ENCODE measurements around the gene PLB1. TPM values are rescaled to one million over a fixed set of nuclear protein-coding genes. Genes with fewer than 3 reads are reported as not detected.

PLB1 gene
- total RNA-seq, 1 donor from 2014 or later = 3.2 TPM

DNA sequence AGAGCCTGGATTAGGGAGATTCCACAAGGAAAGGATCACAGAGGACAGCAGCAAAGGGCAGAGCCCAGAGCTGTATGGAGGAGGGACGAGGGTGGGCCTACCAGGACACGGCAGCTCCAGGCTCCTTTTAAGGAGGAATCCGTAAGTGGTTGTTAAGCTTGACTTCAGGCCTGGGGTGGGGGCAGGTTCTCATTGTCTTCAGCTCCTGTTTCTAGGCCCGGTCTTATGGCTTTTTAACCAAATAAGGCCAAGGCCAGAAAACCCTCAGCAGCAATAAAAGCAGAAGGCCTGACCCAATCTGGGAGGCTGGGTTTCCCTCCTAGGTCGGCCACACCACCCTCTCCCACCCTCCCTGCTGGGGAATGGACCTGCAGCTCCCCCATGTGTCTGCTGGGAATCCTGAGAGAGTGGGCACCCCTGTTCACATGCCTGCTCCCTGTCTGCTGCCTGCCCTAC, 111.2 kb downstream of the PLB1 start:
- H3K4me3 Mint-ChIP-seq (ENCODE audit: unreplicated experiment) = no peak overlapping the region
- H3K9me3 Mint-ChIP-seq (ENCODE audit: unreplicated experiment) = no peaks in the 10 kb centered on the region
- peaks cover 7% of the 10 kb centered on the region for H3K36me3 Mint-ChIP-seq (ENCODE audit: low read depth, unreplicated experiment)
- no peak for TF ChIP-seq CTCF (IDR thresholded peaks at IDR 0.05; ENCODE audit: unreplicated experiment)
- DNase-seq (ENCODE audit: low spot score) = no peak
- H3K27me3 Mint-ChIP-seq (ENCODE audit: unreplicated experiment) = peaks cover 9% of the 10 kb centered on the region
- H3K27ac Mint-ChIP-seq (ENCODE audit: unreplicated experiment) = no peak overlapping the region
- H3K4me1 Mint-ChIP-seq (ENCODE audit: unreplicated experiment) = peaks cover 32% of the 10 kb centered on the region

DNA sequence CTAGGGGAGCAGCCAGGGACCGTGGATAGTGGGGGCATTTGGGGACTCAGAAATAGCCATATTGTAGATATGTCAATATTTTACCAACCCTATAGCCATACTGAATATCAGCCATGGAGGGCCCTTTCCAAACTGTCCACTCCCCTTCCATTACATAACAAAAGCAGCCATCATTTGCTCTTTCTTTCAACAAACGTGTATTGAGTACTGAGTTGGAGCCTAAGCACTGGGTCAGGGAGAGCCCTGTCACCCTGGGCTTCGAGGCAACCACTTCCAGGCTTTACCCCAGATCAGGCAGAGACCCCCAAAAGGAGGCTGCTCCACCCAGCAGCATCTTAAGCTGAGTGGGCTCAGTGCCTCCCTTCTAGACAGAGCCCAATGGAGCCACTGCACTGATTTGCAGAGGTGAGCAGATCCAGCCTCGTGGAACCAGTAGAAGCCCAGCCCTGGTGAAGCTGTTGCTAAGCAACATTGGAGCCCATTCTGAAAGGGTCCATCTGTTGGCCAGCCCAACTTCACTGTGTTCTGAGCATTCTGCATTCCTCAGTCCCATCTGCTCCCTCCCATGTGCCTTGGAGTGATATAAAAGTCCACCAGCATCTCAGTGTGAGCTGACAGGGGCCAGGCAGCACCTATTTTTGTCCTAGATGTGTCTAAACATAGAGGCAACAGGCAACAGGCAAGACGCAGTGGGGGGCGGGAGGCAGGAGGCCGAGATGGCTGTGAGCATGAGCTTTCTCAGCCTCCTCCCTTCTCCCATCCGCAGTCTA, 112.1 kb downstream of the PLB1 start:
- H3K27me3 Mint-ChIP-seq (ENCODE audit: unreplicated experiment) = peaks cover 9% of the 10 kb centered on the region
- H3K4me1 Mint-ChIP-seq (ENCODE audit: unreplicated experiment) = peaks cover 31% of the 10 kb centered on the region
- H3K4me3 Mint-ChIP-seq (ENCODE audit: unreplicated experiment) = no peak overlapping the region
- no peaks in the 10 kb centered on the region for H3K9me3 Mint-ChIP-seq (ENCODE audit: unreplicated experiment)
- H3K36me3 Mint-ChIP-seq (ENCODE audit: low read depth, unreplicated experiment) = peaks cover 7% of the 10 kb centered on the region
- H3K27ac Mint-ChIP-seq (ENCODE audit: unreplicated experiment) = no peak overlapping the region
- no peak for TF ChIP-seq CTCF (IDR thresholded peaks at IDR 0.05; ENCODE audit: unreplicated experiment)
- DNase-seq (ENCODE audit: low spot score) = no peak

- peaks cover 4% of the 10 kb centered on the region for H3K36me3 Mint-ChIP-seq (ENCODE audit: low read depth, unreplicated experiment)
- no peaks in the 10 kb centered on the region for H3K9me3 Mint-ChIP-seq (ENCODE audit: unreplicated experiment)
- TF ChIP-seq CTCF (IDR thresholded peaks at IDR 0.05; ENCODE audit: unreplicated experiment) = no peak
- H3K4me1 Mint-ChIP-seq (ENCODE audit: unreplicated experiment) = peaks cover 29% of the 10 kb centered on the region
- DNase-seq (ENCODE audit: low spot score) = no peak
- peaks cover 7% of the 10 kb centered on the region for H3K27me3 Mint-ChIP-seq (ENCODE audit: unreplicated experiment)
- no peak overlapping the region for H3K4me3 Mint-ChIP-seq (ENCODE audit: unreplicated experiment)
- peak overlapping the region; percentile 6 for H3K27ac Mint-ChIP-seq (ENCODE audit: unreplicated experiment)
Measured at GRCh38 chr2:28608500-28609424, 112.9 kb downstream of the PLB1 start.

GRCh38 chr2:28610583-28611201, 114.8 kb downstream of the PLB1 start:
- H3K27ac Mint-ChIP-seq (ENCODE audit: unreplicated experiment) = no peak overlapping the region
- H3K4me3 Mint-ChIP-seq (ENCODE audit: unreplicated experiment) = peak overlapping the region; percentile 23
- H3K36me3 Mint-ChIP-seq (ENCODE audit: low read depth, unreplicated experiment) = peaks cover 4% of the 10 kb centered on the region
- H3K9me3 Mint-ChIP-seq (ENCODE audit: unreplicated experiment) = no peaks in the 10 kb centered on the region
- H3K4me1 Mint-ChIP-seq (ENCODE audit: unreplicated experiment) = peaks cover 29% of the 10 kb centered on the region
- no peak for DNase-seq (ENCODE audit: low spot score)
- TF ChIP-seq CTCF (IDR thresholded peaks at IDR 0.05; ENCODE audit: unreplicated experiment) = no peak
- H3K27me3 Mint-ChIP-seq (ENCODE audit: unreplicated experiment) = peaks cover 7% of the 10 kb centered on the region
